HL-60/S4 treated with phorbol 12-myristate 13-acetate at 8.2 ng/mL for 4 days and 3 days (cell line): Measurements from ENCODE around the gene WDR87.

Experiments
- in situ Hi-C: fragments of 300-500 bp; cut with MboI; formaldehyde crosslinking; loops from 2 replicates; pipeline ENCODE4 v1.15.0; 2022; ENCODE audit warnings: low sequenced_read_pairs

WDR87 gene

GRCh38 chr19:37905946-37906868 is at the start of gene WDR87:
Gene WDR87, minus strand, starts transcription at chr19:37906594. Its CDS starts 8,355 bp downstream, at chr19:37898239.
- in situ Hi-C loops, result loop anchor here (25.0 kb wide), 2 partner anchors 181 to 456 kb away; partner anchors contain the start of gene PSMD8

GRCh38 chr19:37955986-37956385 is 49.6 kb upstream of the WDR87 start:
- in situ Hi-C loops, result no loop called here

GRCh38 chr19:37954421-37954874 is 48.1 kb upstream of the WDR87 start:
- in situ Hi-C loops, result no loop called here

GRCh38 chr19:37953918-37954303 is 47.5 kb upstream of the WDR87 start:
- in situ Hi-C loops, result no loop called here

- in situ Hi-C loops, result no loop called here
Observed at GRCh38 chr19:37953171-37953917, 47.0 kb upstream of the WDR87 start.

GRCh38 chr19:37951816-37952210 is 45.4 kb upstream of the WDR87 start:
- in situ Hi-C loops, result no loop called here

GRCh38 chr19:37950471-37951175 is 44.2 kb upstream of the WDR87 start:
- in situ Hi-C loops, result no loop called here

- in situ Hi-C loops, result no loop called here
Observed at GRCh38 chr19:37948362-37948761, 42.0 kb upstream of the WDR87 start.

- in situ Hi-C loops, result no loop called here
Observed at GRCh38 chr19:37947778-37948177, 41.4 kb upstream of the WDR87 start.

- in situ Hi-C loops, result no loop called here
Observed at GRCh38 chr19:37946132-37946531, 39.7 kb upstream of the WDR87 start.

GRCh38 chr19:37943480-37943879 is 37.1 kb upstream of the WDR87 start:
- in situ Hi-C loops, result no loop called here

GRCh38 chr19:37942516-37942902 is 36.1 kb upstream of the WDR87 start:
- in situ Hi-C loops, result no loop called here

GRCh38 chr19:37941782-37942515 is 35.6 kb upstream of the WDR87 start:
- in situ Hi-C loops, result no loop called here

GRCh38 chr19:37938353-37938752 is 32.0 kb upstream of the WDR87 start:
- in situ Hi-C loops, result no loop called here

GRCh38 chr19:37936886-37937285 is 30.5 kb upstream of the WDR87 start:
- in situ Hi-C loops, result no loop called here

- in situ Hi-C loops, result no loop called here
Observed at GRCh38 chr19:37936166-37936565, 29.8 kb upstream of the WDR87 start.

- in situ Hi-C loops, result no loop called here
Observed at GRCh38 chr19:37935341-37935740, 28.9 kb upstream of the WDR87 start.

GRCh38 chr19:37933937-37934358 is 27.6 kb upstream of the WDR87 start:
- in situ Hi-C loops, result no loop called here

GRCh38 chr19:37932985-37933936 is 26.9 kb upstream of the WDR87 start:
- in situ Hi-C loops, result no loop called here
